Smooth muscle cell (in vitro differentiated cells): Measurements from ENCODE around the gene ELOVL1. TPM values are rescaled to one million over a fixed set of nuclear protein-coding genes. Genes with fewer than 3 reads are reported as not detected.

ENCODE experiments used
- DNase-seq: peaks from one replicate; lab custom pipeline; 2025; ENCODE audit not compliant: unreplicated experiment; lab: John Stamatoyannopoulos, UW
- H2AFZ ChIP-seq: fragments of 200-600 bp; sonication (generic); 2 replicates; pipeline ENCODE4 v1.6.0; 2016; ENCODE audit warnings: antibody characterized with exemption, low read depth, mild to moderate bottlenecking
- H3F3A ChIP-seq: fragments of 200-600 bp; sonication (generic); 2 replicates; pipeline ENCODE4 v1.6.0; 2017; ENCODE audit warnings: antibody characterized with exemption, low read depth
- H3K27ac ChIP-seq: fragments of 200-600 bp; sonication (generic); 2 replicates; pipeline ENCODE4 v1.5.1; 2016; ENCODE audit warnings: low read depth, mild to moderate bottlenecking
- H3K27me3 ChIP-seq: fragments of 200-600 bp; sonication (generic); 2 replicates; pipeline ENCODE4 v1.6.1; 2016; ENCODE audit warnings: low read depth, mild to moderate bottlenecking
- H3K36me3 ChIP-seq: fragments of 200-600 bp; sonication (generic); 2 replicates; pipeline ENCODE4 v1.5.1; 2016; ENCODE audit warnings: low read depth
- H3K4me1 ChIP-seq: fragments of 200-600 bp; sonication (generic); 2 replicates; pipeline ENCODE4 v1.5.1; 2016; ENCODE audit warnings: low read depth
- H3K4me2 ChIP-seq: fragments of 200-600 bp; sonication (generic); 2 replicates; pipeline ENCODE4 v1.6.0; 2016; ENCODE audit warnings: mild to moderate bottlenecking
- H3K4me3 ChIP-seq: fragments of 200-600 bp; sonication (generic); 2 replicates; pipeline ENCODE4 v1.5.1; 2016; ENCODE audit warnings: mild to moderate bottlenecking
- H3K79me2 ChIP-seq: fragments of 200-600 bp; sonication (generic); 2 replicates; pipeline ENCODE4 v1.6.0; 2016; ENCODE audit warnings: low read depth, mild to moderate bottlenecking
- H3K9ac ChIP-seq: fragments of 200-600 bp; sonication (generic); 2 replicates; pipeline ENCODE4 v1.6.0; 2016; ENCODE audit warnings: low read depth
- H3K9me3 ChIP-seq: fragments of 200-600 bp; sonication (generic); replicated peaks from 2 replicates; pipeline ENCODE4 v1.5.1; 2016; ENCODE audit warnings: low read depth
- H4K20me1 ChIP-seq: fragments of 200-600 bp; sonication (generic); 2 replicates; pipeline ENCODE4 v1.6.0; 2016; ENCODE audit warnings: low read depth
- WGBS: methylation state at CpG from one replicate; pipeline ENCODE4 v1.1.7; 2016; ENCODE audit warnings: low lambda C conversion rate; 5-methylcytosine and 5-hydroxymethylcytosine counted together
- microRNA-seq: library from miRNA; unstranded; fragments of <30 nt; microRNA quantifications from one replicate; pipeline ENCODE4, GENCODE V29; 2016; ENCODE audit warnings: borderline number of aligned reads
- polyA plus RNA-seq: library from polyadenylated mRNA; unstranded; fragments of >200 nt; fragmentation: Nextera tagmentation; extraction: Ambion mirVana; gene quantifications from 2 replicates; pipeline ENCODE4 v1.2.1, GENCODE V29; 2016
- total RNA-seq: library from RNA; depleted of rRNA; stranded (reverse); fragments of >200 nt; gene quantifications from 2 replicates; pipeline ENCODE4 v1.2.3, GENCODE V29; 2014
- TF ChIP-seq, protein P1 (sequence below): fragments of 200-600 bp; sonication (generic); IDR thresholded peaks from 2 replicates; pipeline ENCODE4 v1.5.1; 2017; ENCODE audit warnings: borderline replicate concordance, mild to moderate bottlenecking, antibody characterized with exemption; ENCODE audit not compliant: insufficient read depth, poor library complexity, severe bottlenecking

Gene ELOVL1
- total and polyA plus RNA-seq, 2 experiments from 2014 or later = 101 to 109 TPM

DNA sequence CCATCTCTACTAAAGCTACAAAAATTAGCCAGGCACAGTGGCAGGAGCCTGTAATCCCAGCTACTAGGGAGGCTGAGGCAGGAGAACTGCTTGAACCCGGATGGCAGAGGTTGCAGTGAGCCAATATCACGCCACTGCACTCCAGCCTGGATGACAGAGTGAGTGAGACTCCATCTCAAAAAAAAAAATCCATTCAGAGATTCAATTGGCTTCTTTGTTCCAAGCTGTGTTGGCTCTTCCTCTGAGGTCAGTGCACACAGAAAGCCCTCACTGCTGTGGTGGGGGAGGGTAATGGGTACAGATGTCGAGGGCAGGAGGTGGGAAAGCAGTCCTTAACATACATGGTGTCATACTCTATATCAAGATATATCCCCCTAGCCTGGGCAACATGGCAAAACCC lies 52.3 kb downstream of the ELOVL1 start:
- no peak overlapping the region for H3K4me3 ChIP-seq
- no peak overlapping the region for H3K4me2 ChIP-seq
- no peaks in the 10 kb centered on the region for H3K36me3 ChIP-seq
- no peak overlapping the region for H3K9ac ChIP-seq
- H3K27me3 ChIP-seq = no peaks in the 10 kb centered on the region
- TF ChIP-seq, protein P1, sequence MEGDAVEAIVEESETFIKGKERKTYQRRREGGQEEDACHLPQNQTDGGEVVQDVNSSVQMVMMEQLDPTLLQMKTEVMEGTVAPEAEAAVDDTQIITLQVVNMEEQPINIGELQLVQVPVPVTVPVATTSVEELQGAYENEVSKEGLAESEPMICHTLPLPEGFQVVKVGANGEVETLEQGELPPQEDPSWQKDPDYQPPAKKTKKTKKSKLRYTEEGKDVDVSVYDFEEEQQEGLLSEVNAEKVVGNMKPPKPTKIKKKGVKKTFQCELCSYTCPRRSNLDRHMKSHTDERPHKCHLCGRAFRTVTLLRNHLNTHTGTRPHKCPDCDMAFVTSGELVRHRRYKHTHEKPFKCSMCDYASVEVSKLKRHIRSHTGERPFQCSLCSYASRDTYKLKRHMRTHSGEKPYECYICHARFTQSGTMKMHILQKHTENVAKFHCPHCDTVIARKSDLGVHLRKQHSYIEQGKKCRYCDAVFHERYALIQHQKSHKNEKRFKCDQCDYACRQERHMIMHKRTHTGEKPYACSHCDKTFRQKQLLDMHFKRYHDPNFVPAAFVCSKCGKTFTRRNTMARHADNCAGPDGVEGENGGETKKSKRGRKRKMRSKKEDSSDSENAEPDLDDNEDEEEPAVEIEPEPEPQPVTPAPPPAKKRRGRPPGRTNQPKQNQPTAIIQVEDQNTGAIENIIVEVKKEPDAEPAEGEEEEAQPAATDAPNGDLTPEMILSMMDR = no peak
- H2AFZ ChIP-seq = no peak overlapping the region
- H3K9me3 ChIP-seq = no peaks in the 10 kb centered on the region
- DNase-seq = no peak
- WGBS = 95% methylated on average over 3 of the region's 3 CpGs
- no peaks in the 10 kb centered on the region for H3K79me2 ChIP-seq
- H4K20me1 ChIP-seq = no peaks in the 10 kb centered on the region
- H3F3A ChIP-seq = no peaks in the 10 kb centered on the region
- no peak overlapping the region for H3K27ac ChIP-seq
- no peaks in the 10 kb centered on the region for H3K4me1 ChIP-seq

GRCh38 chr1:43314233-43314632 lies 53.6 kb downstream of the ELOVL1 start:
- TF ChIP-seq, protein P1 = no peak
- H3K4me2 ChIP-seq = no peak overlapping the region
- no peaks in the 10 kb centered on the region for H3K27me3 ChIP-seq
- WGBS = 93% methylated on average over 5 of the region's 5 CpGs
- no peak for DNase-seq
- H3F3A ChIP-seq = no peaks in the 10 kb centered on the region
- no peaks in the 10 kb centered on the region for H3K9me3 ChIP-seq
- H3K79me2 ChIP-seq = no peaks in the 10 kb centered on the region
- no peak overlapping the region for H3K4me3 ChIP-seq
- no peaks in the 10 kb centered on the region for H3K4me1 ChIP-seq
- no peaks in the 10 kb centered on the region for H4K20me1 ChIP-seq
- no peak overlapping the region for H3K27ac ChIP-seq
- H2AFZ ChIP-seq = no peak overlapping the region
- no peak overlapping the region for H3K9ac ChIP-seq
- H3K36me3 ChIP-seq = no peaks in the 10 kb centered on the region

GRCh38 chr1:43313771-43314170 lies 54.0 kb downstream of the ELOVL1 start:
- no peaks in the 10 kb centered on the region for H3K4me1 ChIP-seq
- no peak for DNase-seq
- no peak overlapping the region for H3K27ac ChIP-seq
- no peaks in the 10 kb centered on the region for H4K20me1 ChIP-seq
- TF ChIP-seq, protein P1 = no peak
- no peaks in the 10 kb centered on the region for H3F3A ChIP-seq
- no peaks in the 10 kb centered on the region for H3K79me2 ChIP-seq
- H3K4me2 ChIP-seq = no peak overlapping the region
- no peaks in the 10 kb centered on the region for H3K9me3 ChIP-seq
- H3K36me3 ChIP-seq = no peaks in the 10 kb centered on the region
- no peaks in the 10 kb centered on the region for H3K27me3 ChIP-seq
- H2AFZ ChIP-seq = no peak overlapping the region
- no peak overlapping the region for H3K4me3 ChIP-seq
- WGBS = 87% methylated on average over 10 of the region's 10 CpGs
- H3K9ac ChIP-seq = no peak overlapping the region

Small RNA genes within 50 kb of the gene (microRNA-seq; reads per million reads assigned to microRNA genes)
- 5.8 reads per million, percentile 2 among the genes with 10 or more reads in this experiment for gene MIR6734

Other genes with a start within 250 kb of the ELOVL1 start
- gene EBNA1BP2, start 195.7 kb downstream of the ELOVL1 start, total RNA-seq = 51.8 and 52.0 TPM in 2 replicates
- 85.9 and 102 TPM in 2 replicates for gene EBNA1BP2, start 195.7 kb downstream of the ELOVL1 start, polyA plus RNA-seq
- 0.13 TPM in 1 of 2 replicates, not detected in the other for gene CFAP57, start 195.7 kb downstream of the ELOVL1 start, total RNA-seq
- gene CFAP57, start 195.7 kb downstream of the ELOVL1 start, polyA plus RNA-seq = 0.22 and 0.79 TPM in 2 replicates
- 2.8 and 4.2 TPM in 2 replicates for gene TMEM125, start 98.0 kb downstream of the ELOVL1 start, total RNA-seq
- gene TMEM125, start 98.0 kb downstream of the ELOVL1 start, polyA plus RNA-seq = 1.4 and 3.3 TPM in 2 replicates
- gene C1orf210, start 82.4 kb downstream of the ELOVL1 start, total RNA-seq = 0.81 and 1.2 TPM in 2 replicates
- gene C1orf210, start 82.4 kb downstream of the ELOVL1 start, polyA plus RNA-seq = 0.72 and 4.1 TPM in 2 replicates
- 0.18 and 1.1 TPM in 2 replicates for gene TIE1, start 67.0 kb downstream of the ELOVL1 start, total RNA-seq
- gene TIE1, start 67.0 kb downstream of the ELOVL1 start, polyA plus RNA-seq = 0.73 and 0.91 TPM in 2 replicates
- gene MPL, start 30.2 kb downstream of the ELOVL1 start, total RNA-seq = not detected in 2 replicates
- gene MPL, start 30.2 kb downstream of the ELOVL1 start, polyA plus RNA-seq = not detected in 2 replicates
- 7.8 and 17.4 TPM in 2 replicates for gene CDC20, start 9.0 kb downstream of the ELOVL1 start, total RNA-seq
- 17.2 and 18.7 TPM in 2 replicates for gene CDC20, start 9.0 kb downstream of the ELOVL1 start, polyA plus RNA-seq
- 61.4 and 75.2 TPM in 2 replicates for gene MED8, start 21.8 kb upstream of the ELOVL1 start, total RNA-seq
- 76.3 and 77.4 TPM in 2 replicates for gene MED8, start 21.8 kb upstream of the ELOVL1 start, polyA plus RNA-seq
- 12.3 and 20.8 TPM in 2 replicates for gene SZT2, start 21.9 kb upstream of the ELOVL1 start, total RNA-seq
- 9.0 and 13.6 TPM in 2 replicates for gene SZT2, start 21.9 kb upstream of the ELOVL1 start, polyA plus RNA-seq
- 13.8 and 19.8 TPM in 2 replicates for gene HYI, start 85.9 kb upstream of the ELOVL1 start, total RNA-seq
- 15.4 and 19.5 TPM in 2 replicates for gene HYI, start 85.9 kb upstream of the ELOVL1 start, polyA plus RNA-seq
- gene PTPRF, start 162.9 kb upstream of the ELOVL1 start, total RNA-seq = 51.5 and 71.0 TPM in 2 replicates
- gene PTPRF, start 162.9 kb upstream of the ELOVL1 start, polyA plus RNA-seq = 39.9 and 69.9 TPM in 2 replicates